Adipocyte (in vitro differentiated cells): ENCODE results near the gene CCDC70.

Source experiments
- DNase-seq: peaks from one replicate; pipeline ENCODE4 v3.0.0-alpha.2; 2015; ENCODE audit warnings: low read depth
- H3K27me3 ChIP-seq: replicated peaks from 2 replicates; pipeline ENCODE4 v1.7.0; 2013; ENCODE audit warnings: mild to moderate bottlenecking, low read length, moderate library complexity; ENCODE audit not compliant: control insufficient read depth, insufficient read depth
- H3K36me3 ChIP-seq: 2 replicates; pipeline ENCODE4 v1.7.0; 2013; ENCODE audit warnings: low read length, mild to moderate bottlenecking, moderate library complexity; ENCODE audit not compliant: control insufficient read depth, insufficient read depth, severe bottlenecking
- H3K4me1 ChIP-seq: 2 replicates; pipeline ENCODE4 v1.7.0; 2013; ENCODE audit warnings: mild to moderate bottlenecking, low read length, moderate library complexity; ENCODE audit not compliant: control insufficient read depth, insufficient read depth
- H3K4me3 ChIP-seq: 2 replicates; pipeline ENCODE4 v1.7.0; 2013; ENCODE audit warnings: mild to moderate bottlenecking, low read length, moderate library complexity
- H3K9ac ChIP-seq: 2 replicates; pipeline ENCODE4 v1.7.0; 2013; ENCODE audit warnings: mild to moderate bottlenecking, low read length, moderate library complexity
- H3K9me3 ChIP-seq: 2 replicates; pipeline ENCODE4 v1.7.0; 2013; ENCODE audit warnings: mild to moderate bottlenecking, low read length, moderate library complexity; ENCODE audit not compliant: control insufficient read depth

CCDC70 gene

GRCh38 chr13:51869916-51870315 is 8.1 kb downstream of the CCDC70 start:
- Histone ChIP-seq H3K27me3 (peaks cover 54% of the 10 kb centered on the region), H3K9ac (no peak overlapping the region), H3K4me3 (no peak overlapping the region), H3K36me3 (no peaks in the 10 kb centered on the region), H3K9me3 (no peaks in the 10 kb centered on the region), H3K4me1 (no peaks in the 10 kb centered on the region)
- DNase-seq: no peak

GRCh38 chr13:51870616-51871015 is 8.8 kb downstream of the CCDC70 start:
- Histone ChIP-seq H3K4me3 (no peak overlapping the region), H3K9me3 (no peaks in the 10 kb centered on the region)
- DNase-seq: no peak

GRCh38 chr13:51873117-51873798 is 11.5 kb downstream of the CCDC70 start:
- Histone ChIP-seq H3K36me3 (no peaks in the 10 kb centered on the region), H3K4me3 (no peak overlapping the region)

More at GRCh38 chr13:51870616-51871015, 8.8 kb downstream of the CCDC70 start:
- H3K36me3 ChIP-seq: no peaks in the 10 kb centered on the region
- H3K27me3 ChIP-seq: peaks cover 56% of the 10 kb centered on the region
- no peak overlapping the region for H3K9ac ChIP-seq
- H3K4me1 ChIP-seq: no peaks in the 10 kb centered on the region

GRCh38 chr13:51873837-51874236 is 12.1 kb downstream of the CCDC70 start:
- H3K4me3 ChIP-seq: no peak overlapping the region
- H3K27me3 ChIP-seq: peaks cover 40% of the 10 kb centered on the region
- no peak overlapping the region for H3K9ac ChIP-seq
- no peak for DNase-seq
- no peaks in the 10 kb centered on the region for H3K4me1 ChIP-seq
- H3K9me3 ChIP-seq: no peaks in the 10 kb centered on the region
- no peaks in the 10 kb centered on the region for H3K36me3 ChIP-seq

More at GRCh38 chr13:51873117-51873798, 11.5 kb downstream of the CCDC70 start:
- no peak for DNase-seq
- no peak overlapping the region for H3K9ac ChIP-seq
- H3K9me3 ChIP-seq: no peaks in the 10 kb centered on the region
- no peaks in the 10 kb centered on the region for H3K4me1 ChIP-seq
- peaks cover 45% of the 10 kb centered on the region for H3K27me3 ChIP-seq

- Histone ChIP-seq H3K4me1 (no peaks in the 10 kb centered on the region), H3K36me3 (no peaks in the 10 kb centered on the region), H3K27me3 (peaks cover 36% of the 10 kb centered on the region), H3K9me3 (no peaks in the 10 kb centered on the region), H3K4me3 (no peak overlapping the region), H3K9ac (no peak overlapping the region)
- DNase-seq: peak; percentile 34
These were observed 12.9 kb downstream of the CCDC70 start for GRCh38 chr13:51874651-51875050.

- no peaks in the 10 kb centered on the region for H3K36me3 ChIP-seq
- DNase-seq: no peak
These were observed 17.4 kb downstream of the CCDC70 start for GRCh38 chr13:51879133-51879532.

GRCh38 chr13:51881296-51881695 is 19.5 kb downstream of the CCDC70 start:
- H3K36me3 ChIP-seq: no peaks in the 10 kb centered on the region
- no peak for DNase-seq
- H3K9me3 ChIP-seq: peaks cover 15% of the 10 kb centered on the region
- no peaks in the 10 kb centered on the region for H3K4me1 ChIP-seq
- H3K27me3 ChIP-seq: peaks cover 18% of the 10 kb centered on the region
- no peak overlapping the region for H3K4me3 ChIP-seq
- H3K9ac ChIP-seq: no peak overlapping the region

More at GRCh38 chr13:51879133-51879532, 17.4 kb downstream of the CCDC70 start:
- peaks cover 24% of the 10 kb centered on the region for H3K27me3 ChIP-seq
- H3K9ac ChIP-seq: no peak overlapping the region
- no peak overlapping the region for H3K4me3 ChIP-seq
- H3K9me3 ChIP-seq: peaks cover 15% of the 10 kb centered on the region
- no peaks in the 10 kb centered on the region for H3K4me1 ChIP-seq

- no peak overlapping the region for H3K9ac ChIP-seq
- H3K27me3 ChIP-seq: peaks cover 17% of the 10 kb centered on the region
- H3K4me1 ChIP-seq: no peaks in the 10 kb centered on the region
- DNase-seq: no peak
- H3K4me3 ChIP-seq: no peak overlapping the region
- no peaks in the 10 kb centered on the region for H3K36me3 ChIP-seq
- peaks cover 15% of the 10 kb centered on the region for H3K9me3 ChIP-seq
These were observed 20.9 kb downstream of the CCDC70 start for GRCh38 chr13:51882570-51883225.

- Histone ChIP-seq H3K4me1 (no peaks in the 10 kb centered on the region), H3K9me3 (peaks cover 15% of the 10 kb centered on the region), H3K36me3 (no peaks in the 10 kb centered on the region), H3K4me3 (no peak overlapping the region), H3K9ac (no peak overlapping the region), H3K27me3 (peaks cover 17% of the 10 kb centered on the region)
- DNase-seq: no peak
These were observed 21.4 kb downstream of the CCDC70 start for GRCh38 chr13:51883226-51883600.

- H3K9me3 ChIP-seq: peaks cover 15% of the 10 kb centered on the region
- no peak overlapping the region for H3K9ac ChIP-seq
- no peaks in the 10 kb centered on the region for H3K4me1 ChIP-seq
- no peak for DNase-seq
- H3K4me3 ChIP-seq: no peak overlapping the region
- no peaks in the 10 kb centered on the region for H3K36me3 ChIP-seq
- H3K27me3 ChIP-seq: peaks cover 22% of the 10 kb centered on the region
These were observed 23.9 kb downstream of the CCDC70 start for GRCh38 chr13:51885651-51886050.

- no peak for DNase-seq
- Histone ChIP-seq H3K4me3 (no peak overlapping the region), H3K9me3 (peaks cover 11% of the 10 kb centered on the region), H3K9ac (no peak overlapping the region), H3K27me3 (peaks cover 40% of the 10 kb centered on the region), H3K4me1 (no peaks in the 10 kb centered on the region), H3K36me3 (no peaks in the 10 kb centered on the region)
These were observed 25.7 kb downstream of the CCDC70 start for GRCh38 chr13:51887468-51887867.
